A549 (cell line): Measurements from ENCODE around the gene PKP2. TPM values are rescaled to one million over a fixed set of nuclear protein-coding genes. Genes with fewer than 3 reads are reported as not detected.

Experiments
- ATAC-seq, 2 experiments: fragments of 200-7000 bp in 1 of 2; fragments of >200 bp in 1 of 2; cut with Nextera tagmentation in 1 of 2; cut with Tn5 transposase in 1 of 2; 3 replicates each; pipeline versions ENCODE4 v1.8.0 to v1.9.1; 2018 to 2020; ENCODE audit warnings: mild to moderate bottlenecking in 1 of 2, moderate library complexity in 1 of 2
- CTCF ChIA-PET: fragments of 300-600 bp; sonication (Branson Sonifier 250); formaldehyde crosslinking; extraction: SDS; loops from one replicate; lab custom pipeline; 2021; ENCODE audit warnings: antibody characterized with exemption, inconsistent platforms; lab: Yijun Ruan, JAX
- POLR2A ChIA-PET: fragments of 350-600 bp; formaldehyde crosslinking; extraction: SDS; loops from one replicate; lab custom pipeline; 2021; ENCODE audit warnings: antibody characterized with exemption, inconsistent platforms; lab: Yijun Ruan, JAX
- DNase-seq, 2 experiments: peaks; one replicate each; pipeline versions ENCODE4 v3.0.0 to v3.0.0-alpha.2; 2011 to 2016; ENCODE audit warnings: low read depth in 1 of 2, low spot score in 1 of 2
- FAIRE-seq: peaks from 2 replicates; lab custom pipeline; 2011; peaks lifted over from hg19 to GRCh38; lab: Jason Lieb, UNC
- H3K27ac ChIP-seq, 2 experiments: fragments of >200 bp; sonication (Bioruptor Twin); formaldehyde crosslinking; 3 replicates each; pipeline ENCODE4 v1.5.1; 2016 to 2017
- H3K4me1 ChIP-seq: fragments of >200 bp; sonication (Bioruptor Twin); formaldehyde crosslinking; 3 replicates; pipeline ENCODE4 v1.6.1; 2016
- H3K4me2 ChIP-seq: fragments of >200 bp; sonication (Bioruptor Twin); formaldehyde crosslinking; 3 replicates; pipeline ENCODE4 v1.6.1; 2016
- H3K4me3 ChIP-seq: fragments of >200 bp; sonication (Bioruptor Twin); formaldehyde crosslinking; 3 replicates; pipeline ENCODE4 v1.5.1; 2016
- H3K9me3 ChIP-seq: fragments of >200 bp; sonication (Bioruptor Twin); formaldehyde crosslinking; 3 replicates; pipeline ENCODE4 v1.6.1; 2016
- BCL3 ChIP-seq: fragments of >200 bp; sonication (Bioruptor Twin); formaldehyde crosslinking; IDR thresholded peaks from 3 replicates; pipeline ENCODE4 v1.6.1; 2016
- BHLHE40 ChIP-seq: IDR thresholded peaks from 2 replicates; pipeline ENCODE4 v1.6.1; 2012; ENCODE audit warnings: low read depth, low read length, inconsistent platforms
- CEBPB ChIP-seq, 2 experiments: fragments of >200 bp in 1 of 2; sonication (Bioruptor Twin) in 1 of 2; formaldehyde crosslinking in 1 of 2; IDR thresholded peaks; 2 replicates each; pipeline ENCODE4 v1.6.1; 2012 to 2016
- CHD2 ChIP-seq: fragments of 150-350 bp; IDR thresholded peaks from 2 replicates; pipeline ENCODE4 v1.6.1; 2014; ENCODE audit warnings: low read length; ENCODE audit not compliant: partially characterized antibody
- CTCF ChIP-seq: fragments of >200 bp; sonication (Bioruptor Twin); formaldehyde crosslinking; IDR thresholded peaks from 3 replicates; pipeline ENCODE4 v1.5.1; 2016
- E2F6 ChIP-seq: IDR thresholded peaks from 2 replicates; pipeline ENCODE4 v1.6.1; 2012; ENCODE audit warnings: low read depth, borderline replicate concordance
- FOSB ChIP-seq: fragments of 250-450 bp; sonication (Bioruptor Pico); IDR thresholded peaks from 2 replicates; pipeline ENCODE4 v1.5.0; 2020; ENCODE audit warnings: mild to moderate bottlenecking, moderate library complexity
- HDAC2 ChIP-seq: fragments of 200-600 bp; sonication (generic); IDR thresholded peaks from 2 replicates; pipeline ENCODE4 v1.6.1; 2016
- HES2 ChIP-seq: fragments of >200 bp; sonication (Bioruptor Twin); formaldehyde crosslinking; IDR thresholded peaks from 2 replicates; pipeline ENCODE4 v1.6.1; 2016
- HOXA7 ChIP-seq: fragments of 250-450 bp; sonication (Bioruptor Pico); IDR thresholded peaks from 2 replicates; pipeline ENCODE4 v1.5.0; 2020; ENCODE audit warnings: mild to moderate bottlenecking, moderate library complexity
- JUN ChIP-seq, 2 experiments: fragments of >200 bp; sonication (Bioruptor Twin); formaldehyde crosslinking; IDR thresholded peaks; 2 replicates in 1 of 2; 3 replicates in 1 of 2; pipeline ENCODE4 v1.6.1; 2016 to 2017
- JUNB ChIP-seq: fragments of >200 bp; sonication (Bioruptor Twin); formaldehyde crosslinking; IDR thresholded peaks from 2 replicates; pipeline ENCODE4 v1.6.1; 2016
- MAZ ChIP-seq: fragments of 150-350 bp; IDR thresholded peaks from 2 replicates; pipeline ENCODE4 v1.6.1; 2014; ENCODE audit warnings: antibody characterized with exemption, low read depth, low read length, borderline replicate concordance
- MYC ChIP-seq: IDR thresholded peaks from 2 replicates; pipeline ENCODE4 v1.6.1; 2012; ENCODE audit warnings: mild to moderate bottlenecking, inconsistent platforms, low read length, improper control_type of control experiment, borderline replicate concordance
- POLR2A ChIP-seq: IDR thresholded peaks from 2 replicates; pipeline ENCODE4 v1.6.1; 2012; ENCODE audit warnings: mild to moderate bottlenecking, low read length
- RAD21 ChIP-seq, 2 experiments: fragments of >200 bp in 1 of 2; sonication (Bioruptor Twin) in 1 of 2; formaldehyde crosslinking in 1 of 2; IDR thresholded peaks in 1 of 2; conservative IDR thresholded peaks in 1 of 2; 2 replicates in 1 of 2; 3 replicates in 1 of 2; pipeline ENCODE4 v1.6.1; 2012 to 2018; ENCODE audit warnings: inconsistent platforms in 1 of 2
- RNF2 ChIP-seq: fragments of 200-600 bp; sonication (generic); IDR thresholded peaks from 2 replicates; pipeline ENCODE4 v1.6.1; 2016; ENCODE audit warnings: low read depth, mild to moderate bottlenecking, antibody characterized with exemption, moderate library complexity, borderline replicate concordance
- USF2 ChIP-seq: fragments of 450-650 bp; IDR thresholded peaks from 2 replicates; pipeline ENCODE4 v1.6.1; 2014; ENCODE audit warnings: antibody characterized with exemption
- ZFP36 ChIP-seq: fragments of 450-650 bp; IDR thresholded peaks from 2 replicates; pipeline ENCODE4 v1.6.1; 2014; ENCODE audit warnings: borderline replicate concordance; ENCODE audit not compliant: partially characterized antibody
- WGBS: methylation state at CpG from one replicate; pipeline ENCODE4 v1.1.6; 2017; ENCODE audit errors: missing lambda C conversion rate; 5-methylcytosine and 5-hydroxymethylcytosine counted together
- polyA minus RNA-seq: library from RNA; depleted of rRNA, polyadenylated mRNA; stranded (reverse); fragments of >200 nt; gene quantifications from 2 replicates; pipeline ENCODE4 v1.2.3, GENCODE V29; 2011; rRNA and poly(A)+ RNA removed
- polyA plus RNA-seq, 4 experiments: library from polyadenylated mRNA; depleted of rRNA in 3 of 4; stranded (reverse); fragments of >200 nt; fragmentation: RNase III in 1 of 4; extraction: RNeasy Plus Mini Kit Qiagen cat#74134 plus additional on column Dnase treatment in 1 of 4; gene quantifications; 2 replicates in 3 of 4; 3 replicates in 1 of 4; pipeline ENCODE4 v1.2.3, GENCODE V29; 2011 to 2017

Gene PKP2
- polyA plus RNA-seq (2011; rRNA removed) (6.5 and 7.1 TPM in 2 replicates), polyA plus RNA-seq (2017; fragmentation: RNase III; extraction: RNeasy Plus Mini Kit Qiagen cat#74134 plus additional on column Dnase treatment) (2.3 to 3.0 TPM (median 2.3 TPM) in 3 replicates), polyA minus RNA-seq (6.5 and 7.4 TPM in 2 replicates)
- 2.2 and 2.4 TPM in 2 replicates for polyA plus RNA-seq (2012; cell fraction: cytosol; rRNA removed)
- 2.1 and 2.3 TPM in 2 replicates for polyA plus RNA-seq (2012; cell fraction: nucleus; rRNA removed)

GRCh38 chr12:32896432-32897280 lies at the start of gene PKP2:
TSS of gene PKP2 (minus strand) at chr12:32896777. CDS start at chr12:32896731, 46 bp downstream.
- POLR2A ChIA-PET: interaction anchor here (1.6 kb wide), 1 partner anchor 141 kb away, joined by 11 read pairs; the partner anchor contains the start of gene YARS2
- peak; percentile 76 to 85 for ATAC-seq
- CTCF ChIA-PET: interaction anchor here (0.9 to 1.3 kb wide), 2 partner anchors 10 to 141 kb away, joined by 3 to 7 read pairs; partner anchors contain the start of gene YARS2
- 0 out of 2 replicates have a peak, but pooled peaks have one; percentile 40 for TF ChIP-seq RNF2
- 0 out of 3 replicates have a peak, but pooled peaks have one; percentile 21 for TF ChIP-seq BCL3
- peak in 1 of 2 experiments; percentile 24; a peak in 1 of 5 replicates for TF ChIP-seq JUN (IDR thresholded peaks at IDR 0.05)
- TF ChIP-seq HES2: no peak
- peak; percentile 28; the same call in 1 of the 2 replicates for TF ChIP-seq MYC
- peak; percentile 33; the same call in 1 of the 2 replicates for TF ChIP-seq POLR2A
- TF ChIP-seq E2F6: no peak; the same call in 1 of the 2 replicates
- TF ChIP-seq CEBPB (IDR thresholded peaks at IDR 0.05): no peak
- WGBS: 1% methylated on average over 20 of the region's 94 CpGs
- H3K4me1 ChIP-seq: peaks cover 33% of the 10 kb centered on the region
- peak within 1 kb of the TSS; percentile 67 to 82 for H3K27ac ChIP-seq
- H3K9me3 ChIP-seq: no peaks in the 10 kb centered on the region
- peak within 1 kb of the TSS; percentile 70 for H3K4me3 ChIP-seq
- peak; percentile 49 to 56 for DNase-seq
- FAIRE-seq: no peak
- peak within 1 kb of the TSS; percentile 90 for H3K4me2 ChIP-seq

- H3K4me3 ChIP-seq: no peak overlapping the region
- H3K9me3 ChIP-seq: no peaks in the 10 kb centered on the region
- FAIRE-seq (no peak), ATAC-seq (peak; percentile 64 to 80; a peak in 4 of 6 replicates), DNase-seq (peak; percentile 7 to 27)
- H3K4me1 ChIP-seq: peaks cover 6% of the 10 kb centered on the region; the same call in 1 of the 3 replicates
- ChIA-PET CTCF (interaction anchor here (2.1 kb wide), 1 partner anchor 188 kb away, joined by 6 read pairs; the partner anchor contains the start of gene YARS2), POLR2A (no interaction called here)
- H3K27ac ChIP-seq: no peak overlapping the region
- WGBS: 39% methylated on average over 6 of the region's 6 CpGs
- TF ChIP-seq ZFP36: no peak
- 0 out of 4 replicates have a peak, but pooled peaks have one; percentile 8 to 25 for TF ChIP-seq CEBPB (IDR thresholded peaks at IDR 0.05)
- TF ChIP-seq JUNB: peak; percentile 37; the same call in 1 of the 2 replicates
- no peak overlapping the region for H3K4me2 ChIP-seq
Observed at GRCh38 chr12:32944195-32944594, 47.6 kb upstream of the PKP2 start.

GRCh38 chr12:32939801-32940200 lies 43.2 kb upstream of the PKP2 start:
- H3K27ac ChIP-seq: no peak overlapping the region
- POLR2A ChIA-PET: no interaction called here
- FAIRE-seq (no peak), ATAC-seq (no peak), DNase-seq (no peak)
- H3K4me2 ChIP-seq: no peak overlapping the region
- H3K4me1 ChIP-seq: peaks cover 6% of the 10 kb centered on the region; the same call in 1 of the 3 replicates
- no peak for TF ChIP-seq USF2
- TF ChIP-seq ZFP36: no peak
- no peak for TF ChIP-seq JUNB
- no peak for TF ChIP-seq CTCF
- TF ChIP-seq HOXA7 (CRISPR knock-in tag): no peak
- TF ChIP-seq BHLHE40: no peak
- no peak for TF ChIP-seq RAD21 (conservative IDR thresholded peaks at IDR 0.05 in 1 of 2, IDR thresholded peaks at IDR 0.05 in 1 of 2)
- no peak for TF ChIP-seq HDAC2
- TF ChIP-seq FOSB (CRISPR knock-in tag): no peak
- no peak for TF ChIP-seq CHD2
- no peak for TF ChIP-seq MAZ
- CTCF ChIA-PET: no interaction called here
- H3K4me3 ChIP-seq: no peak overlapping the region
- no peaks in the 10 kb centered on the region for H3K9me3 ChIP-seq
- WGBS: 51% methylated on average over 3 of the region's 3 CpGs
